ENCODE results near the gene COA1. TPM values are rescaled to one million over a fixed set of nuclear protein-coding genes. Genes with fewer than 3 reads are reported as not detected.
"Not testable (repeated sequence)": the region's sequence is repeated elsewhere in the genome, so short reads cannot be mapped to it uniquely, and the experiment has no call there.

Gene COA1
- total RNA-seq, 3 donors from 2014 or later (not counting 1 experiment from before 2014, with no cell fraction given) = 55.0 to 85.3 (median 69.5) TPM

- DNase-seq = no peak
- no peaks in the 10 kb centered on the region for H3K9me3 ChIP-seq (ENCODE audit: control insufficient read depth, insufficient read depth, low read length)
- intact Hi-C loops (cut with micrococcal nuclease) = no loop called here
- H3K4me1 ChIP-seq (ENCODE audit: control insufficient read depth, insufficient read depth, low read length) = no peaks in the 10 kb centered on the region
- Mint-ChIP-seq H3K4me1 (peaks cover 0 to 8% of the 10 kb centered on the region in 2 donors), H3K27ac (no peak overlapping the region), H3K9me3 (no peaks in the 10 kb centered on the region), H3K36me3 (no peaks in the 10 kb centered on the region), H3K27me3 (ENCODE audit: low read depth in 2 of 2) (peaks cover 0 to 4% of the 10 kb centered on the region in 2 donors), H3K4me3 (no peak overlapping the region)
- ATAC-seq = no peak
- H3K36me3 ChIP-seq (ENCODE audit: control insufficient read depth, insufficient read depth, low read length) = no peaks in the 10 kb centered on the region
- 94% methylated on average over 6 of the region's 6 CpGs for WGBS (ENCODE audit: insufficient coverage)
- no peaks in the 10 kb centered on the region for H3K27me3 ChIP-seq (ENCODE audit: control insufficient read depth, insufficient read depth, low read length)
- H3K4me3 ChIP-seq (ENCODE audit: low read length) = no peak overlapping the region
- no peak for TF ChIP-seq CTCF (IDR thresholded peaks at IDR 0.05)
- H3K27ac ChIP-seq (ENCODE audit: low read length) = no peak overlapping the region
These were observed 8.3 kb upstream of the COA1 start for GRCh38 chr7:43737467-43738127.

- no peaks in the 10 kb centered on the region for H3K27me3 ChIP-seq (ENCODE audit: control insufficient read depth, insufficient read depth, low read length)
- no peaks in the 10 kb centered on the region for H3K4me1 ChIP-seq (ENCODE audit: control insufficient read depth, insufficient read depth, low read length)
- ATAC-seq (no peak), DNase-seq (peak in 1 of 2 donors; percentile 26)
- intact Hi-C loops (cut with micrococcal nuclease) = no loop called here
- Mint-ChIP-seq H3K27ac (no peak overlapping the region), H3K4me1 (peaks cover 0 to 8% of the 10 kb centered on the region in 2 donors), H3K27me3 (ENCODE audit: low read depth in 2 of 2) (peaks cover 0 to 4% of the 10 kb centered on the region in 2 donors), H3K4me3 (no peak overlapping the region), H3K9me3 (no peaks in the 10 kb centered on the region), H3K36me3 (no peaks in the 10 kb centered on the region)
- H3K27ac ChIP-seq (ENCODE audit: low read length) = no peak overlapping the region
- TF ChIP-seq CTCF (IDR thresholded peaks at IDR 0.05) = no peak
- 54% methylated on average over 2 of the region's 2 CpGs for WGBS (ENCODE audit: insufficient coverage)
- no peak overlapping the region for H3K4me3 ChIP-seq (ENCODE audit: low read length)
- H3K36me3 ChIP-seq (ENCODE audit: control insufficient read depth, insufficient read depth, low read length) = no peaks in the 10 kb centered on the region
- no peaks in the 10 kb centered on the region for H3K9me3 ChIP-seq (ENCODE audit: control insufficient read depth, insufficient read depth, low read length)
These were observed 6.7 kb upstream of the COA1 start for GRCh38 chr7:43735802-43736603.

- WGBS (ENCODE audit: insufficient coverage) = no CpG with 5 or more reads among the region's 1 CpG
- Histone ChIP-seq H3K27ac (ENCODE audit: low read length) (no peak overlapping the region), H3K4me3 (ENCODE audit: low read length) (no peak overlapping the region), H3K27me3 (ENCODE audit: control insufficient read depth, insufficient read depth, low read length) (no peaks in the 10 kb centered on the region), H3K4me1 (ENCODE audit: control insufficient read depth, insufficient read depth, low read length) (no peaks in the 10 kb centered on the region), H3K9me3 (ENCODE audit: control insufficient read depth, insufficient read depth, low read length) (no peaks in the 10 kb centered on the region), H3K36me3 (ENCODE audit: control insufficient read depth, insufficient read depth, low read length) (no peaks in the 10 kb centered on the region)
- Mint-ChIP-seq H3K4me1 (peaks cover 0 to 8% of the 10 kb centered on the region in 2 donors), H3K27ac (no peak overlapping the region), H3K27me3 (ENCODE audit: low read depth in 2 of 2) (peaks cover 0 to 4% of the 10 kb centered on the region in 2 donors), H3K4me3 (no peak overlapping the region), H3K9me3 (no peaks in the 10 kb centered on the region), H3K36me3 (no peaks in the 10 kb centered on the region)
- DNase-seq (no peak), ATAC-seq (no peak)
- TF ChIP-seq CTCF (IDR thresholded peaks at IDR 0.05) = no peak
- intact Hi-C loops (cut with micrococcal nuclease) = no loop called here
These were observed 6.1 kb upstream of the COA1 start for GRCh38 chr7:43735403-43735801.

GRCh38 chr7:43734575-43735332, 5.4 kb upstream of the COA1 start:
- H3K4me3 ChIP-seq (ENCODE audit: low read length); H3K27ac Mint-ChIP-seq; H3K36me3 ChIP-seq (ENCODE audit: control insufficient read depth, insufficient read depth, low read length); H3K27me3 ChIP-seq (ENCODE audit: control insufficient read depth, insufficient read depth, low read length); H3K27me3 Mint-ChIP-seq (ENCODE audit: low read depth in 2 of 2); H3K9me3 Mint-ChIP-seq; ATAC-seq; H3K4me1 Mint-ChIP-seq; H3K27ac ChIP-seq (ENCODE audit: low read length); H3K4me1 ChIP-seq (ENCODE audit: control insufficient read depth, insufficient read depth, low read length); H3K4me3 Mint-ChIP-seq; H3K36me3 Mint-ChIP-seq; DNase-seq; H3K9me3 ChIP-seq (ENCODE audit: control insufficient read depth, insufficient read depth, low read length); intact Hi-C loops (cut with micrococcal nuclease): not testable (repeated sequence)
- 85% methylated on average over 12 of the region's 18 CpGs for WGBS (ENCODE audit: insufficient coverage)

- H3K4me1 Mint-ChIP-seq = peaks cover 23 to 24% of the 10 kb centered on the region in 2 donors
- H3K36me3 ChIP-seq (ENCODE audit: control insufficient read depth, insufficient read depth, low read length); DNase-seq; H3K4me3 Mint-ChIP-seq; H3K27me3 Mint-ChIP-seq (ENCODE audit: low read depth in 2 of 2); ATAC-seq; H3K9me3 Mint-ChIP-seq; H3K27ac Mint-ChIP-seq; intact Hi-C loops (cut with micrococcal nuclease); H3K36me3 Mint-ChIP-seq; H3K4me1 ChIP-seq (ENCODE audit: control insufficient read depth, insufficient read depth, low read length); H3K27ac ChIP-seq (ENCODE audit: low read length); H3K9me3 ChIP-seq (ENCODE audit: control insufficient read depth, insufficient read depth, low read length); H3K4me3 ChIP-seq (ENCODE audit: low read length); H3K27me3 ChIP-seq (ENCODE audit: control insufficient read depth, insufficient read depth, low read length): not testable (repeated sequence)
- 81% methylated on average over 3 of the region's 3 CpGs for WGBS (ENCODE audit: insufficient coverage)
These were observed 2.2 kb upstream of the COA1 start for GRCh38 chr7:43731494-43731893.

Data from natural killer cell (primary cell).